Kidney (tissue), 14 donors: Measurements from ENCODE around the gene FER1L5. TPM values are rescaled to one million over a fixed set of nuclear protein-coding genes. Genes with fewer than 3 reads are reported as not detected.
A peak's percentile ranks its signal among the peaks of the same experiment; 100 is the strongest.

Experiments
- DNase-seq, 5 donors: peaks; one replicate each; pipeline ENCODE4 v3.0.0-alpha.2; 2013 to 2020
- FAIRE-seq: peaks from 2 replicates; lab custom pipeline; 2012; peaks lifted over from hg19 to GRCh38; lab: Jason Lieb, UNC
- H3K27ac ChIP-seq, 2 donors: one replicate each; pipeline ENCODE4 v1.7.0; 2013; ENCODE audit warnings: low read depth in 2 of 2, low read length in 2 of 2, inconsistent platforms in 1 of 2
- H3K27me3 ChIP-seq: one replicate; pipeline ENCODE4 v1.7.1; 2013; ENCODE audit warnings: low read length, inconsistent platforms; ENCODE audit not compliant: control insufficient read depth, insufficient read depth
- H3K36me3 ChIP-seq, 3 donors: one replicate each; pipeline versions ENCODE4 v1.7.0 to v1.7.1; 2013; ENCODE audit warnings: low read length in 3 of 3, control low read depth in 1 of 3, inconsistent platforms in 1 of 3; ENCODE audit not compliant: insufficient read depth in 3 of 3, control insufficient read depth in 2 of 3
- H3K4me1 ChIP-seq, 3 donors: one replicate each; pipeline versions ENCODE4 v1.7.0 to v1.7.1; 2013; ENCODE audit warnings: low read length in 3 of 3, inconsistent platforms in 1 of 3, low read depth in 1 of 3; ENCODE audit not compliant: control insufficient read depth in 2 of 3, insufficient read depth in 2 of 3
- H3K4me3 ChIP-seq, 3 donors: one replicate each; pipeline versions ENCODE4 v1.7.0 to v1.8.1; 2013; ENCODE audit warnings: low read length in 3 of 3, control low read depth in 1 of 3, inconsistent platforms in 1 of 3
- H3K9ac ChIP-seq, 3 donors: one replicate each; pipeline versions ENCODE4 v1.7.0 to v1.7.1; 2013; ENCODE audit warnings: low read length in 3 of 3, control low read depth in 1 of 3, inconsistent platforms in 1 of 3
- H3K9me3 ChIP-seq, 3 donors: one replicate each; pipeline versions ENCODE4 v1.7.0 to v1.7.1; 2013; ENCODE audit warnings: low read length in 3 of 3, control low read depth in 1 of 3, inconsistent platforms in 1 of 3; ENCODE audit not compliant: control insufficient read depth in 2 of 3, insufficient read depth in 1 of 3
- CTCF ChIP-seq: IDR thresholded peaks from 3 replicates; pipeline ENCODE4 v1.5.1; 2012; ENCODE audit warnings: mild to moderate bottlenecking, moderate library complexity, borderline replicate concordance; ENCODE audit not compliant: insufficient read depth; ENCODE audit errors: extremely low read depth
- intact Hi-C: fragments of 100-400 bp; cut with DNase I; formaldehyde crosslinking; loops from one replicate; pipeline ENCODE4 v1.11.1; 2022
- polyA plus RNA-seq: library from polyadenylated mRNA; stranded (reverse); fragments of 350-450 nt; fragmentation: Illumina TruSeq; extraction: RNeasy Lipid Tissue Mini Kit (QIAGEN cat#74804); gene quantifications from one replicate; pipeline ENCODE4 v1.2.3, GENCODE V29; 2014; ENCODE audit warnings: low read depth, low replicate concordance; ENCODE audit not compliant: insufficient read depth
- total RNA-seq: library from RNA; stranded (reverse); fragmentation: NEBNext Ultra II Directional; extraction: Animal tissue kit (Norgen Biotek cat#: 25700); gene quantifications from one replicate; pipeline ENCODE4 v1.2.1, GENCODE V29; 2021
- donor health status: control.
- donor health status: control.
- donor health status: control.
- donor health status: control.
- donor health status: control.
- donor health status: DM: yes; HTN: yes; CAD: no.
- donor health status: Normal renal cell carcinoma (clear cell type).

FER1L5 gene
- total and polyA plus RNA-seq, 2 donors from 2014 or later = 0.15 to 1.3 TPM

- no peak for DNase-seq
- peaks cover 0 to 8% (median 0%) of the 10 kb centered on the region in 3 donors for H3K4me1 ChIP-seq
- intact Hi-C loops = no loop called here
- no peak overlapping the region for H3K27ac ChIP-seq
- H3K9me3 ChIP-seq = no peaks in the 10 kb centered on the region
- no peaks in the 10 kb centered on the region for H3K27me3 ChIP-seq
- no peak for TF ChIP-seq CTCF
- H3K4me3 ChIP-seq = no peak overlapping the region
- H3K9ac ChIP-seq = no peak overlapping the region
- no peak for FAIRE-seq
- H3K36me3 ChIP-seq = peaks cover 6 to 20% (median 13%) of the 10 kb centered on the region in 3 donors
These were observed 8.9 kb upstream of the FER1L5 start for GRCh38 chr2:96633641-96634040.

GRCh38 chr2:96636551-96637171 is 5.9 kb upstream of the FER1L5 start:
- peak in 1 of 5 donors; percentile 6 for DNase-seq
- intact Hi-C loops = no loop called here
- no peak for FAIRE-seq

GRCh38 chr2:96637385-96638143 is 5.0 kb upstream of the FER1L5 start:
- Histone ChIP-seq H3K9ac (peak overlapping the region; percentile 43 to 84 (median 57)), H3K4me1 (peaks cover 0 to 8% (median 0%) of the 10 kb centered on the region in 3 donors), H3K27ac (peak overlapping the region; percentile 90 to 92), H3K36me3 (peaks cover 0 to 6% (median 0%) of the 10 kb centered on the region in 3 donors), H3K27me3 (no peaks in the 10 kb centered on the region), H3K4me3 (peak overlapping the region; percentile 66 to 84 (median 83)), H3K9me3 (no peaks in the 10 kb centered on the region)
- no peak for TF ChIP-seq CTCF
- intact Hi-C loops = no loop called here
- DNase-seq = peak; percentile 77 to 96 (median 85)
- no peak for FAIRE-seq

More at GRCh38 chr2:96636551-96637171, 5.9 kb upstream of the FER1L5 start:
- no peaks in the 10 kb centered on the region for H3K9me3 ChIP-seq
- H3K27me3 ChIP-seq = no peaks in the 10 kb centered on the region
- peaks cover 0 to 8% (median 0%) of the 10 kb centered on the region in 3 donors for H3K4me1 ChIP-seq
- peak overlapping the region in 1 of 3 donors; percentile 84 for H3K9ac ChIP-seq
- TF ChIP-seq CTCF = no peak
- H3K27ac ChIP-seq = peak overlapping the region; percentile 27 to 89
- peaks cover 0 to 6% (median 0%) of the 10 kb centered on the region in 3 donors for H3K36me3 ChIP-seq
- peak overlapping the region; percentile 66 to 84 (median 83) for H3K4me3 ChIP-seq
